SU-DHL-6 (cell line): Measurements from ENCODE around the gene PDHA1.
A peak's percentile ranks its signal among the peaks of the same experiment; 100 is the strongest.

Experiments
- H2AFZ ChIP-seq: fragments of 200-600 bp; sonication (generic); 2 replicates; pipeline ENCODE4 v1.6.1; 2014; ENCODE audit warnings: low read depth, mild to moderate bottlenecking, moderate library complexity, mixed read lengths, antibody characterized with exemption, low read length; ENCODE audit not compliant: severe bottlenecking
- H3F3A ChIP-seq: fragments of 200-600 bp; shearing (Covaris generic); 2 replicates; pipeline ENCODE4 v1.6.0; 2016; ENCODE audit warnings: antibody characterized with exemption, mild to moderate bottlenecking; ENCODE audit not compliant: insufficient read depth
- H3K27ac ChIP-seq: fragments of 200-600 bp; sonication (generic); 2 replicates; pipeline ENCODE4 v1.5.1; 2016; ENCODE audit warnings: low read depth, mild to moderate bottlenecking, low read length, moderate library complexity, mixed read lengths
- H3K27me3 ChIP-seq: fragments of 200-600 bp; sonication (generic), shearing (Covaris generic); 2 replicates; pipeline ENCODE4 v1.6.0; 2014; ENCODE audit warnings: mild to moderate bottlenecking, low read length
- H3K36me3 ChIP-seq: fragments of 200-600 bp; sonication (generic); 2 replicates; pipeline ENCODE4 v1.6.1; 2014; ENCODE audit warnings: mild to moderate bottlenecking, low read length, mixed read lengths
- H3K4me2 ChIP-seq: fragments of 300-600, 200-600 bp; shearing (Covaris generic), sonication (generic); 2 replicates; pipeline ENCODE4 v1.6.0; 2014; ENCODE audit warnings: low read length, low read depth, mild to moderate bottlenecking; ENCODE audit not compliant: poor library complexity, severe bottlenecking
- H3K4me3 ChIP-seq: fragments of 200-600 bp; sonication (generic); 2 replicates; pipeline ENCODE4 v1.5.1; 2014; ENCODE audit warnings: antibody characterized with exemption, low read length, mild to moderate bottlenecking, mixed read lengths; ENCODE audit not compliant: insufficient read depth, poor library complexity, severe bottlenecking
- H3K79me2 ChIP-seq: fragments of 200-600 bp; sonication (generic); 2 replicates; pipeline ENCODE4 v1.6.1; 2014; ENCODE audit warnings: mild to moderate bottlenecking, low read length, moderate library complexity; ENCODE audit not compliant: insufficient read depth
- H3K9ac ChIP-seq: fragments of 200-600 bp; sonication (generic); 2 replicates; pipeline ENCODE4 v1.7.0; 2014; ENCODE audit warnings: mild to moderate bottlenecking, low read length
- H3K9me2 ChIP-seq: fragments of 200-600 bp; sonication (generic); replicated peaks from 2 replicates; pipeline ENCODE4 v1.6.1; 2014; ENCODE audit warnings: low read length; ENCODE audit not compliant: insufficient read depth
- H3K9me3 ChIP-seq: fragments of 200-600 bp; sonication (generic); 2 replicates; pipeline ENCODE4 v1.6.1; 2014; ENCODE audit warnings: low read length, mixed read lengths; ENCODE audit not compliant: insufficient read depth
- H4K20me1 ChIP-seq: fragments of 200-600 bp; sonication (generic); 2 replicates; pipeline ENCODE4 v1.6.1; 2014; ENCODE audit warnings: low read depth, mild to moderate bottlenecking, antibody characterized with exemption, low read length, moderate library complexity, mixed read lengths
- EZH2phosphoT487 ChIP-seq: fragments of 200-600 bp; sonication (generic), shearing (Covaris generic); conservative IDR thresholded peaks from 2 replicates; pipeline ENCODE4 v1.6.1; 2018; ENCODE audit warnings: mild to moderate bottlenecking, antibody characterized with exemption, low read length, moderate library complexity, mixed read lengths
- TF ChIP-seq, protein P1 (sequence below): fragments of 200-600 bp; sonication (generic); IDR thresholded peaks from one replicate; pipeline ENCODE4 v1.5.1; 2017; ENCODE audit warnings: antibody characterized with exemption, mild to moderate bottlenecking, low read length, moderate library complexity; ENCODE audit not compliant: insufficient read depth, poor library complexity, severe bottlenecking

The PDHA1 gene

GRCh38 chrX:19342331-19342906 lies 1.3 kb upstream of the PDHA1 start:
- Histone ChIP-seq H3K36me3 (no peaks in the 10 kb centered on the region), H3K4me2 (no peak overlapping the region), H3K9me3 (no peaks in the 10 kb centered on the region), H3K9me2 (no peaks in the 10 kb centered on the region), H3K27ac (no peak overlapping the region), H4K20me1 (no peaks in the 10 kb centered on the region), H3K9ac (no peak overlapping the region; the same call in 1 of the 2 replicates), H3K79me2 (peaks cover 35% of the 10 kb centered on the region), H3F3A (no peaks in the 10 kb centered on the region), H2AFZ (peak overlapping the region; percentile 54), H3K27me3 (no peaks in the 10 kb centered on the region), H3K4me3 (no peak overlapping the region)
- TF ChIP-seq, protein P1, sequence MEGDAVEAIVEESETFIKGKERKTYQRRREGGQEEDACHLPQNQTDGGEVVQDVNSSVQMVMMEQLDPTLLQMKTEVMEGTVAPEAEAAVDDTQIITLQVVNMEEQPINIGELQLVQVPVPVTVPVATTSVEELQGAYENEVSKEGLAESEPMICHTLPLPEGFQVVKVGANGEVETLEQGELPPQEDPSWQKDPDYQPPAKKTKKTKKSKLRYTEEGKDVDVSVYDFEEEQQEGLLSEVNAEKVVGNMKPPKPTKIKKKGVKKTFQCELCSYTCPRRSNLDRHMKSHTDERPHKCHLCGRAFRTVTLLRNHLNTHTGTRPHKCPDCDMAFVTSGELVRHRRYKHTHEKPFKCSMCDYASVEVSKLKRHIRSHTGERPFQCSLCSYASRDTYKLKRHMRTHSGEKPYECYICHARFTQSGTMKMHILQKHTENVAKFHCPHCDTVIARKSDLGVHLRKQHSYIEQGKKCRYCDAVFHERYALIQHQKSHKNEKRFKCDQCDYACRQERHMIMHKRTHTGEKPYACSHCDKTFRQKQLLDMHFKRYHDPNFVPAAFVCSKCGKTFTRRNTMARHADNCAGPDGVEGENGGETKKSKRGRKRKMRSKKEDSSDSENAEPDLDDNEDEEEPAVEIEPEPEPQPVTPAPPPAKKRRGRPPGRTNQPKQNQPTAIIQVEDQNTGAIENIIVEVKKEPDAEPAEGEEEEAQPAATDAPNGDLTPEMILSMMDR, result no peak
- TF ChIP-seq EZH2phosphoT487, result no peak

DNA sequence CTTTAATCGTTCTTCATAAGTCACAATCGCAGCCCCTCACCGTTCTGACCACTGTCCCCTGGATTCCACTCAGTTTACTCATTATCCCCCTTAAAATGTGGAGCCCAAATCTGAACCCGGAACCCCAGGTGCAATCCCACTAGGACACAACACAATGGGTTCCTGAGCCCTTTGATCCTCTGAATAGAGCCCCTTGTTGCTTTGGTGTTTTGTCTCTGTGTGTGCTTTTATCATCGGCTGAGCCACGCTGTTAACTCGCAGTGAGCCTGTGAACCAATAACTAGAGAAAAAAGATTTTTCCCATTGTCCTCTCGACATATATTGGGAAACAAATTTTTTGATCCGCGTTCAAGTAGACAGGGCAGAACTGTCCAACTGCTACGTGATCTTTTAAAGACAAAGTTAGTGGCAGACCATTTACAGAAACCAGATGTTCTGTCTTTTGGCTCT lies 617 bp upstream of the PDHA1 start:
- Histone ChIP-seq H3K27ac (peak overlapping the region; percentile 20; the same call in 1 of the 2 replicates), H3K27me3 (no peaks in the 10 kb centered on the region), H3F3A (no peaks in the 10 kb centered on the region), H3K79me2 (peaks cover 35% of the 10 kb centered on the region), H3K4me2 (peak overlapping the region; percentile 82), H2AFZ (peak overlapping the region; percentile 71), H4K20me1 (no peaks in the 10 kb centered on the region), H3K9me3 (no peaks in the 10 kb centered on the region), H3K36me3 (no peaks in the 10 kb centered on the region), H3K4me3 (peak overlapping the region; percentile 55), H3K9me2 (no peaks in the 10 kb centered on the region), H3K9ac (peak overlapping the region; percentile 81)
- no peak for TF ChIP-seq EZH2phosphoT487
- TF ChIP-seq, protein P1, result no peak

GRCh38 chrX:19344661-19345060 lies 934 bp downstream of the PDHA1 start:
- no peaks in the 10 kb centered on the region for H3K36me3 ChIP-seq
- peak overlapping the region; percentile 93 for H3K4me2 ChIP-seq
- no peaks in the 10 kb centered on the region for H3K9me2 ChIP-seq
- H3K4me3 ChIP-seq, result peak overlapping the region; percentile 77
- peak overlapping the region; percentile 81 for H3K9ac ChIP-seq
- no peaks in the 10 kb centered on the region for H4K20me1 ChIP-seq
- no peaks in the 10 kb centered on the region for H3K9me3 ChIP-seq
- H3K27me3 ChIP-seq, result no peaks in the 10 kb centered on the region
- TF ChIP-seq, protein P1, result no peak
- no peak for TF ChIP-seq EZH2phosphoT487
- H3F3A ChIP-seq, result no peaks in the 10 kb centered on the region
- no peak overlapping the region for H2AFZ ChIP-seq
- H3K79me2 ChIP-seq, result peaks cover 35% of the 10 kb centered on the region
- H3K27ac ChIP-seq, result no peak overlapping the region
